HG02840 (cell line): ENCODE data around the gene FUT4.

ENCODE experiments used
- ATAC-seq: cut with Tn5 transposase; IDR thresholded peaks from one replicate; pipeline ENCODE4 v1.9.1; 2021; ENCODE audit warnings: mild to moderate bottlenecking, moderate library complexity, moderate number of reproducible peaks; ENCODE audit not compliant: unreplicated experiment, low FRiP score

The FUT4 gene

GRCh38 chr11:94597896-94598295 is 54.2 kb downstream of the FUT4 start:
- no peak for ATAC-seq
